CD14-positive monocyte (primary cell): ENCODE measurements around the gene TMEM183A. TPM values are rescaled to one million over a fixed set of nuclear protein-coding genes. Genes with fewer than 3 reads are reported as not detected.
A peak's percentile ranks its signal among the peaks of the same experiment; 100 is the strongest.

Source experiments
- DNase-seq, 3 donors: peaks; one replicate each; pipeline ENCODE4 v3.0.0-alpha.2; 2011 to 2022
- H2AFZ ChIP-seq: 2 replicates; pipeline ENCODE4 v1.6.0; 2012; ENCODE audit warnings: mild to moderate bottlenecking, low read depth, low read length, inconsistent platforms; ENCODE audit not compliant: insufficient read depth, poor library complexity, severe bottlenecking
- H3K27ac ChIP-seq, 2 donors: 1 replicate in 1 of 2; 2 replicates in 1 of 2; pipeline ENCODE4 v1.5.1; 2012 to 2013; ENCODE audit warnings: low read length in 2 of 2, control low read depth in 1 of 2, inconsistent platforms in 1 of 2, low read depth in 1 of 2, mild to moderate bottlenecking in 1 of 2
- H3K27me3 ChIP-seq, 2 donors: one replicate each; pipeline versions ENCODE4 v1.6.0 to v1.6.1; 2011 to 2013; ENCODE audit warnings: low read length in 2 of 2; ENCODE audit not compliant: control insufficient read depth in 2 of 2, insufficient read depth in 2 of 2
- H3K36me3 ChIP-seq, 2 donors: replicated peaks in 1 of 2; 1 replicate in 1 of 2; 2 replicates in 1 of 2; pipeline versions ENCODE4 v1.5.1 to v1.6.1; 2012 to 2013; ENCODE audit warnings: low read length in 2 of 2, control low read depth in 1 of 2, inconsistent platforms in 1 of 2, mild to moderate bottlenecking in 1 of 2; ENCODE audit not compliant: insufficient read depth in 2 of 2, control insufficient read depth in 1 of 2
- H3K4me1 ChIP-seq, 2 donors: 1 replicate in 1 of 2; 2 replicates in 1 of 2; pipeline versions ENCODE4 v1.5.1 to v1.6.1; 2012 to 2013; ENCODE audit warnings: low read length in 2 of 2, control low read depth in 1 of 2, inconsistent platforms in 1 of 2, mild to moderate bottlenecking in 1 of 2, moderate library complexity in 1 of 2; ENCODE audit not compliant: insufficient read depth in 2 of 2, control insufficient read depth in 1 of 2
- H3K4me2 ChIP-seq: replicated peaks from 2 replicates; pipeline ENCODE3; 2012; ENCODE audit warnings: low read length, moderate library complexity, mild to moderate bottlenecking; ENCODE audit not compliant: poor library complexity, severe bottlenecking; ENCODE audit errors: extremely low read depth
- H3K4me3 ChIP-seq, 3 experiments: fragments of 200-600 bp in 1 of 3; sonication (generic) in 1 of 3; replicated peaks in 1 of 3; 1 replicate in 2 of 3; 2 replicates in 1 of 3; pipeline ENCODE4 v1.5.1; 2011 to 2013; ENCODE audit warnings: low read length in 3 of 3, mild to moderate bottlenecking in 3 of 3, control low read depth in 2 of 3, low read depth in 2 of 3, inconsistent platforms in 1 of 3, moderate library complexity in 1 of 3
- H3K79me2 ChIP-seq: 2 replicates; pipeline ENCODE4 v1.6.0; 2012; ENCODE audit warnings: mild to moderate bottlenecking, control low read depth, inconsistent platforms, low read length, moderate library complexity; ENCODE audit not compliant: insufficient read depth
- H3K9ac ChIP-seq: 2 replicates; pipeline ENCODE4 v1.6.0; 2017; ENCODE audit warnings: low read length, mild to moderate bottlenecking; ENCODE audit not compliant: insufficient read depth, poor library complexity, severe bottlenecking
- H3K9me3 ChIP-seq, 2 donors: replicated peaks in 1 of 2; 1 replicate in 1 of 2; 2 replicates in 1 of 2; pipeline versions ENCODE4 v1.5.1 to v1.6.1; 2012 to 2013; ENCODE audit warnings: low read length in 2 of 2, control low read depth in 1 of 2; ENCODE audit not compliant: control insufficient read depth in 1 of 2, insufficient read depth in 1 of 2
- H4K20me1 ChIP-seq: 2 replicates; pipeline ENCODE4 v1.6.0; 2012; ENCODE audit warnings: mild to moderate bottlenecking, low read length, control low read depth, moderate library complexity; ENCODE audit not compliant: insufficient read depth
- H3K27ac Mint-ChIP-seq, 7 donors: one replicate each; pipeline ENCODE4 v1.8.0; 2020; ENCODE audit warnings: mild to moderate bottlenecking in 7 of 7, mixed read lengths in 7 of 7, moderate library complexity in 6 of 7, inconsistent platforms in 2 of 7
- H3K27me3 Mint-ChIP-seq, 3 donors: one replicate each; pipeline ENCODE4 v1.8.0; 2021 to 2022; ENCODE audit warnings: low read depth in 3 of 3, mild to moderate bottlenecking in 3 of 3, mixed read lengths in 3 of 3, moderate library complexity in 3 of 3, inconsistent platforms in 1 of 3
- H3K36me3 Mint-ChIP-seq, 2 donors: one replicate each; pipeline ENCODE4 v1.8.0; 2020; ENCODE audit warnings: mixed read lengths in 2 of 2, inconsistent platforms in 1 of 2, mild to moderate bottlenecking in 1 of 2
- H3K4me1 Mint-ChIP-seq: one replicate; pipeline ENCODE4 v1.8.0; 2020; ENCODE audit warnings: mild to moderate bottlenecking, mixed read lengths
- H3K4me3 Mint-ChIP-seq, 2 donors: one replicate each; pipeline ENCODE4 v1.8.0; 2020; ENCODE audit warnings: mild to moderate bottlenecking in 2 of 2, mixed read lengths in 2 of 2, moderate library complexity in 1 of 2
- H3K9me3 Mint-ChIP-seq, 7 donors: one replicate each; pipeline ENCODE4 v1.8.0; 2020 to 2022; ENCODE audit warnings: mixed read lengths in 7 of 7, mild to moderate bottlenecking in 6 of 7, moderate library complexity in 6 of 7, inconsistent platforms in 2 of 7
- WGBS: methylation state at CpG from one replicate; pipeline ENCODE4 v1.1.5; 2013; ENCODE audit warnings: missing lambda C conversion rate; ENCODE audit not compliant: insufficient coverage; 5-methylcytosine and 5-hydroxymethylcytosine counted together
- intact Hi-C, 2 donors: fragments of 100-400 bp; cut with micrococcal nuclease; formaldehyde crosslinking; loops; one replicate each; pipeline versions ENCODE4 v1.15.0 to v1.15.1; 2023
- polyA plus RNA-seq, 3 donors: library from polyadenylated mRNA; depleted of rRNA in 1 of 3; unstranded in 2 of 3; stranded (reverse) in 1 of 3; fragments of 300-500 nt in 2 of 3; fragments of >200 nt in 1 of 3; fragmentation: Illumina TruSeq in 2 of 3; gene quantifications; 1 replicate in 2 of 3; 2 replicates in 1 of 3; pipeline ENCODE4 v1.2.3, GENCODE V29; 2012 to 2021
- TF ChIP-seq, protein P1 (sequence below): fragments of 200-600 bp; IDR thresholded peaks from one replicate; pipeline ENCODE4 v1.8.0; 2022; ENCODE audit warnings: antibody characterized with exemption, mild to moderate bottlenecking

Gene TMEM183A
- polyA plus RNA-seq, 3 donors, result 60.5 to 84.9 (median 70.0) TPM

DNA sequence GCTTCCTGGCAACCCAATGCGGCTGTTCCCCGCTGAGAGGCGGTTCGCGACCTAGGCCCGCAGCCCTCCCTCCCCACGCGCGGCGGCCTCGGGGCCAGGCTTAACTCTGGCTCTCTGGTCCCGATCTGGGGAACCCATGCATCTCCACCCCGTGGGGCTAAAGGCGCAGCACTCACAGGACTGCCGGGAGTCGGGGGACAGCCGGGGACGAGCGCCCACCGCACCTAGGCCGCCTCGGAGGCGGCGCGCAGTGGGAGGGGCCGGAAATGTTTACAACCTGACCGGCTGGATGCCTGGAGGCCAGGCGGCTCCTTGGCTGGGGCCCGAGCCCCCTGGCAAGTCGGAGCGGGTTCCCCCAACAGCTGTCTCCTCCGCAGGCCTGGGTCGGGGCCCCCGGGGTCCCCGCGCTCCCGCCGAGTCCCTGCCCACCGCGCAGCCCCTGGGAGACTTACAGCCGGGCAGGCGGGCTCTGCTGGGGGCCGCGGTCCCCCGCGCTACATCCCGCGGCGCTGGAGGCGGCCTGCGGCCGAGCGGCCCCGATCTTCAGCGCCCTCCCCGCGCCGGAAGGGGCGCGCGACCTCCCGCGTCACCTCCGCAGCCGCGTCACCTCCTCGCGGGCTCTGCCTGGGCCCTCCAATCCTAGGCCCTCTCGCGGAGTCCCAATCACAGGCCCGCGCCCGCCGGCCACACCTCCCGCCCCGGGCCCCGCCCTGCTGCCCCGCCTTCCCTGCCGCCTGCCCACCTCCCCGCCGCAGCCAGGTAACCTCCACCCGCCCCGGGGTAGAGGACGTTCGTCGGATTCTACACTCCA lies 49.2 kb upstream of the TMEM183A start, which contains the start of gene ADIPOR1:
Gene ADIPOR1, minus strand, starts transcription at position 580 of the 811 bp plus-strand sequence. CDS start 7,242 bp downstream, outside the sequence.
- H3K4me3 Mint-ChIP-seq, result peak within 1 kb of the TSS; percentile 87 to 92
- Histone ChIP-seq H3K27ac (peak within 1 kb of the TSS; percentile 75 to 98), H3K27me3 (no peaks in the 10 kb centered on the region), H3K9me3 (no peaks in the 10 kb centered on the region), H3K79me2 (peaks cover 47% of the 10 kb centered on the region), H3K9ac (peak within 1 kb of the TSS; percentile 98), H4K20me1 (no peaks in the 10 kb centered on the region), H3K4me1 (peaks cover 44 to 54% of the 10 kb centered on the region in 2 donors), H3K4me2 (peak within 1 kb of the TSS; percentile 91), H3K36me3 (peaks cover 15 to 27% of the 10 kb centered on the region in 2 donors), H2AFZ (peak within 1 kb of the TSS; percentile 54), H3K4me3 (peak within 1 kb of the TSS; percentile 59 to 93 (median 91))
- H3K27me3 Mint-ChIP-seq, result peaks cover 0 to 2% (median 0%) of the 10 kb centered on the region in 3 donors
- WGBS, result under 1% methylated on average over 78 of the region's 86 CpGs
- intact Hi-C loops, result loop anchor here in 1 of 2 donors (1.0 to 10.0 kb wide), 2 partner anchors 31 to 47 kb away; partner anchors contain the start of genes KLHL12 and TMEM183A
- peak; percentile 83 to 88 (median 87) for DNase-seq
- TF ChIP-seq, protein P1, sequence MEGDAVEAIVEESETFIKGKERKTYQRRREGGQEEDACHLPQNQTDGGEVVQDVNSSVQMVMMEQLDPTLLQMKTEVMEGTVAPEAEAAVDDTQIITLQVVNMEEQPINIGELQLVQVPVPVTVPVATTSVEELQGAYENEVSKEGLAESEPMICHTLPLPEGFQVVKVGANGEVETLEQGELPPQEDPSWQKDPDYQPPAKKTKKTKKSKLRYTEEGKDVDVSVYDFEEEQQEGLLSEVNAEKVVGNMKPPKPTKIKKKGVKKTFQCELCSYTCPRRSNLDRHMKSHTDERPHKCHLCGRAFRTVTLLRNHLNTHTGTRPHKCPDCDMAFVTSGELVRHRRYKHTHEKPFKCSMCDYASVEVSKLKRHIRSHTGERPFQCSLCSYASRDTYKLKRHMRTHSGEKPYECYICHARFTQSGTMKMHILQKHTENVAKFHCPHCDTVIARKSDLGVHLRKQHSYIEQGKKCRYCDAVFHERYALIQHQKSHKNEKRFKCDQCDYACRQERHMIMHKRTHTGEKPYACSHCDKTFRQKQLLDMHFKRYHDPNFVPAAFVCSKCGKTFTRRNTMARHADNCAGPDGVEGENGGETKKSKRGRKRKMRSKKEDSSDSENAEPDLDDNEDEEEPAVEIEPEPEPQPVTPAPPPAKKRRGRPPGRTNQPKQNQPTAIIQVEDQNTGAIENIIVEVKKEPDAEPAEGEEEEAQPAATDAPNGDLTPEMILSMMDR, result peak; percentile 20
- peak within 1 kb of the TSS; percentile 88 to 95 (median 91) for H3K27ac Mint-ChIP-seq
- H3K9me3 Mint-ChIP-seq, result no peaks in the 10 kb centered on the region
- H3K36me3 Mint-ChIP-seq, result peaks cover 31 to 41% of the 10 kb centered on the region in 2 donors
- H3K4me1 Mint-ChIP-seq, result peaks cover 51% of the 10 kb centered on the region

DNA sequence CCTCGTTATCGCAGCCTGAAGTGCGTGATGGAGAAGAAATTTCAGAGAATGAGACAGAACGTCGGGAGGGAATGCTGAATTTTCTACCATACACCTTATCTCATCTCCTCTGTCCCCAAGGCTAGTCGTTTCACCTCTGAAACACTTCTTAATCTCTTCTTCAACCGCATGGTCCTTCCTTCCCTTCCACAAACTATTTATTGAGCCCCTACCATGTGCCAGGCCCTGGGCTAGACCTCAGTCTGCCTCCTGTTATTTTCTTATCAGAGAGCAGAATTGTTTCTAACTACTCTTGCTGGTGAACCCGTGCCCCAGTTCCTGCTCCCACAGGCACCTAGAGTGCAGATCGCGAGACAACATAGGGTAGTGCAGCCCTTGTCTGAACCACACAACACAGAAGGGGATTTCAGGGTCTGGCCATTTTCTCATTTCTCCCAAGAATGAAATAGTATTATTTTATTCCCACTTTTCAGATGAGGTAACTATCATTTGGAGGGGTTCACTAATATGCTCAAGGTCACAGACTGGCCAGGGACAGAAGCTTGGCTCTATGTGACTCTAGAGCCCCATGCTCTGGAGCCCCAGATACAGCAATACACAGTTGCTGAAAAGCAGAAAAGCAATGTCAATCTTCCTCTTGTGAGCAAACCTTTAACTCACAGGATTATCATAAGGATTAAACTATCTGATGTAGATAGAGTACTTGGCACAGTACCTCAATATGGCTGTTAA lies 48.5 kb upstream of the TMEM183A start:
- peak overlapping the region; percentile 91 for H3K4me2 ChIP-seq
- Mint-ChIP-seq H3K4me1 (peaks cover 44% of the 10 kb centered on the region), H3K27ac (peak overlapping the region; percentile 82 to 94 (median 89)), H3K36me3 (peaks cover 38 to 49% of the 10 kb centered on the region in 2 donors), H3K4me3 (peak overlapping the region; percentile 77 to 87), H3K27me3 (peaks cover 0 to 2% (median 0%) of the 10 kb centered on the region in 3 donors), H3K9me3 (no peaks in the 10 kb centered on the region)
- peaks cover 22 to 35% of the 10 kb centered on the region in 2 donors for H3K36me3 ChIP-seq
- no peak for DNase-seq
- TF ChIP-seq, protein P1, result no peak
- peak overlapping the region; percentile 35 to 93 (median 59) for H3K4me3 ChIP-seq
- H3K27me3 ChIP-seq, result no peaks in the 10 kb centered on the region
- no peaks in the 10 kb centered on the region for H4K20me1 ChIP-seq
- peaks cover 44% of the 10 kb centered on the region for H3K79me2 ChIP-seq
- H3K9ac ChIP-seq, result no peak overlapping the region
- peak overlapping the region; percentile 54 for H2AFZ ChIP-seq
- no peaks in the 10 kb centered on the region for H3K9me3 ChIP-seq
- 0% methylated on average over 3 of the region's 10 CpGs for WGBS
- intact Hi-C loops, result loop anchor here in 1 of 2 donors (10.0 kb wide), 1 partner anchor 46 kb away; the partner anchor contains the start of gene TMEM183A
- peak overlapping the region; percentile 17 to 98 for H3K27ac ChIP-seq
- H3K4me1 ChIP-seq, result peaks cover 38 to 46% of the 10 kb centered on the region in 2 donors
